GM12892 (cell line): ENCODE results near the gene SCFD2.
"Not testable (repeated sequence)": the region's sequence is repeated elsewhere in the genome, so short reads cannot be mapped to it uniquely, and the experiment has no call there.

Experiments
- POLR2A ChIP-seq: IDR thresholded peaks from 2 replicates; pipeline ENCODE4 v1.6.1; 2011; ENCODE audit warnings: low read depth, low read length, control low read depth
- POLR2AphosphoS5 ChIP-seq: IDR thresholded peaks from 2 replicates; pipeline ENCODE4 v1.6.1; 2011; ENCODE audit warnings: low read depth, low read length, control low read depth
- TAF1 ChIP-seq: IDR thresholded peaks from 2 replicates; pipeline ENCODE4 v1.6.1; 2011; ENCODE audit warnings: low read depth, mild to moderate bottlenecking, control low read depth, low read length, borderline replicate concordance

- TF ChIP-seq POLR2AphosphoS5, POLR2A, TAF1: not testable (repeated sequence)
Measured at GRCh38 chr4:53340145-53340544, 25.7 kb downstream of the SCFD2 start.
